ENCODE measurements around the gene SLC22A5. TPM values are rescaled to one million over a fixed set of nuclear protein-coding genes. Genes with fewer than 3 reads are reported as not detected.

The SLC22A5 gene
- total RNA-seq, 1 donor from 2014 or later: 3.4 TPM

Other genes starting within 250 kb of the SLC22A5 start
- gene P4HA2, start 141.9 kb upstream of the SLC22A5 start, total RNA-seq: 35.1 and 36.8 TPM in 2 replicates
- 18.3 and 24.6 TPM in 2 replicates for gene PDLIM4, start 112.0 kb upstream of the SLC22A5 start, total RNA-seq
- 2.4 and 4.4 TPM in 2 replicates for gene SLC22A4, start 75.3 kb upstream of the SLC22A5 start, total RNA-seq
- gene IRF1, start 121.1 kb downstream of the SLC22A5 start, total RNA-seq: 9.2 and 16.1 TPM in 2 replicates
- gene IL5, start 173.8 kb downstream of the SLC22A5 start, total RNA-seq: not detected in 2 replicates
- gene RAD50, start 187.3 kb downstream of the SLC22A5 start, total RNA-seq: 6.0 and 6.3 TPM in 2 replicates